A549 treated with DMSO at 1 μM for 4 hours (cell line): Measurements from ENCODE around the gene PPP1CA. TPM values are rescaled to one million over a fixed set of nuclear protein-coding genes. Genes with fewer than 3 reads are reported as not detected.

ENCODE experiments used
- total RNA-seq: library from RNA; stranded (reverse); fragments of 200-300 nt; extraction: Qiagen RNA extraction; gene quantifications from 5 replicates; pipeline ENCODE4 v1.2.3, GENCODE V29; 2022; ENCODE audit warnings: low read depth

PPP1CA gene
- total RNA-seq: 265 to 309 TPM (median 294 TPM) in 5 replicates

DNA sequence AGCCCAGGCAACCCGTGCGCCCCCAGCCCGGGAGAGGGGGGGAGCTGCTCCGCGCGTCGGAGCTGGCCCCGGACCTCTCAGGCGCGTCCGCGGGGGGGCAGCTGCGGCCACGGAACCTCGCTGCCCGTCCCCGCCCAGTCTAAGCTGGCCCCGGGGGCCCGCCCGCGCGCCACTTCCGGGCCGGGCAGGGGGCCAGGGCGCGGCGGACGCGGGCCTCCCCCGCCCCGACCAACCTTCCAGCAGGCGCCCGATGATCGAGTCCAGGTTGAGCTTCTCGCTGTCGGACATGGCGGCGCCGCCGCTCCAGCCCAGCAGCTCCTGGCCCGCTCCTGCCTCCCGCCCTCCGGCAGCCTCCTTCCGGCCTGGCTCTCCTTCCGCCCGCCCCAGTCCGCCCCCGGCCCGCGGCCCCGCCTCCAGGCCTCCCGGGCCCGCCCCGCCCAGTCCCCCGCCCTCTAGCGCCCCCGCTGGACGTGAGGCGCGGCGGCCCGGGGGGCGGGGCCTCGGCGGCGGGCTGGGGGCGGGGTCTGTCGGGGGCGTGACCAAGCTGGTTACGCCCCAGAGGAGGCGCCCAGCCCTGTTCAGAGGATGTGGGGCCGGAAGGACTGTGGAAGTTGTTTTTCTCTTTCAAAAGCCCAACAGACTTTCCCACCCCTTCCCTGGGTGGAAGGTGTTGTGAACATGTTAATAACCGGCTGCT lies at the start of gene PPP1CA:
PPP1CA (minus strand) TSS at position 364 of the 697 bp plus-strand sequence; CDS start at position 288, 76 bp downstream.

DNA sequence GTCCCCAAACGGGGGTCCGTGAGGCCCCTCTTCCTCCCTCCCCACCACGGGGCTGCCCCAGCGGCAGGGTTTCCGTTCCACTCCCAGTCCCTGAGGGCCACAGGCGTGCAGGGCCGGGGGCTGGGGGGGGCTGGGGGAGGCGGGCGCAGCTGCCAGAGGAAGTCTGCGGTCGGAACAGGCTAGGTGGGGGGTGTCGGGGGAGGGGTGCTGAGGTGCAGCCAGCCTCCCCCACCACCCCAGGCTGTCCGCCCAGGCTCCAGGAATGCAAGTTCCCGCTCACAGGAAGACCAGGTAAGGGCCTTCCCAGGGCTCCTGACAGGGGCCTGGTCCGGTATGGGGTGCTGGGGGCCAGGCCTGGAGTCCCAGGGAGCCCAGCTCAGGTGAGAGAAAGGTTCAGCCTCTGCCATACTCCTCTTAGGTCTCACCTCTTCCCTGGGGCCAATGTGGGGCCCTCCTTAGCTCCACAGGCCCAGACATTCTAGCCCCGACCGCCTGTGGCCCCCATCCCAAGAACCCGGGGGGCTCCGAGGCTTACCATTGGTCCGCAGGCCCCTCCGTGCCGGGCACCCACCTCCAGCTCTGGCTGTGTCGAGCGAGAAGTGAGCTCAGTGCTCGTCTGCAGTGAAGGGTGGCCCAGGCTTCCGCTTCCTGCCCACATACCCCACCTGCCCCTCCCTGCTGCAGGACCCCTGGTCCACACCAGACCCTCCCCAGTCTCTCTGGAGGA lies 35.6 kb upstream of the PPP1CA start, which contains the start of gene PTPRCAP:
PTPRCAP (minus strand) TSS at position 601 of the 727 bp plus-strand sequence; CDS start at position 538, 63 bp downstream.

DNA sequence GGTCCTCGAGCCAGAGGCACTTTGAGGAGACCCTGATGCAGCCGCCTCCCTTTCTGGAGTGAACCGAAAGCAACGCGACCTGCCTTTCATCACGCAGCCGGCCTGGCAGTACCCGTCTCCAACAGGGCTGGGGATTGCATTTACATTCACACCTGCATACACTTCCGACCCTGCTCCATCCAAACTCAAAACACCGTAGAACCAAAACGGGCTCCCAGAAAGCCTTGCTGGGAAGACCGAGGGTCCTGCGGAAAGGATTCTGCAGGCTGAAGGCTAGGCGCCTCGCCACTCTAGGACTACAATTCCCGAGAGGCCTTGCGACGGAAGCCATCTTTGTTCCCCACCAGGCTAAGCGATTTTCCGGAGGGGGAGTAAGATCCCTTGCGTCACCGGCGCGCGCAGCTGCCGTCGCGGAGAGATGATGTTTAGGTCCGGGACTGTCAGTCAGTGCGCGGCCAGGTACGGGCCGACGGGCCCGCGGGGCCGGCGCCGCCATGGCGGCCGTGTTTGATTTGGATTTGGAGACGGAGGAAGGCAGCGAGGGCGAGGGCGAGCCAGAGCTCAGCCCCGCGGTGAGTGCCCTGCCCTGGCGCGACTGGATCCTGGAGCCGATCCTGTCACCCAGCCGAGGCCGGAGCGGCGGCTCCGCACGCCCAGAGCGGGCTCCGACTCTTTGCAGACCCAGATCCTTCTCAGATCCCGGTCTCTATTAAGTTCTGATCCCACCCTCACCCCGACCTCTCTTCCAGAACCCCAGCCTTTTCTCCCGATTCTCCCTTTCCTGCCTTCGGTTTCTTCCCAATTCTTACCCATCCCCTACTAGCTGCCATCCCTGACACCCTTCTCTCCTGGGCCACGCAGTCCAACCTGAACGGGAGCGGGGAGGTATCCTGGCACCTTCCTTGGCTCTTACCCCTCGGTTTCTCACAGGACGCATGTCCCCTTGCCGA lies 26.7 kb upstream of the PPP1CA start, which contains the start of gene RPS6KB2:
RPS6KB2 (plus strand) TSS at position 443 of the 950 bp plus-strand sequence; CDS start at position 495, 52 bp downstream.

DNA sequence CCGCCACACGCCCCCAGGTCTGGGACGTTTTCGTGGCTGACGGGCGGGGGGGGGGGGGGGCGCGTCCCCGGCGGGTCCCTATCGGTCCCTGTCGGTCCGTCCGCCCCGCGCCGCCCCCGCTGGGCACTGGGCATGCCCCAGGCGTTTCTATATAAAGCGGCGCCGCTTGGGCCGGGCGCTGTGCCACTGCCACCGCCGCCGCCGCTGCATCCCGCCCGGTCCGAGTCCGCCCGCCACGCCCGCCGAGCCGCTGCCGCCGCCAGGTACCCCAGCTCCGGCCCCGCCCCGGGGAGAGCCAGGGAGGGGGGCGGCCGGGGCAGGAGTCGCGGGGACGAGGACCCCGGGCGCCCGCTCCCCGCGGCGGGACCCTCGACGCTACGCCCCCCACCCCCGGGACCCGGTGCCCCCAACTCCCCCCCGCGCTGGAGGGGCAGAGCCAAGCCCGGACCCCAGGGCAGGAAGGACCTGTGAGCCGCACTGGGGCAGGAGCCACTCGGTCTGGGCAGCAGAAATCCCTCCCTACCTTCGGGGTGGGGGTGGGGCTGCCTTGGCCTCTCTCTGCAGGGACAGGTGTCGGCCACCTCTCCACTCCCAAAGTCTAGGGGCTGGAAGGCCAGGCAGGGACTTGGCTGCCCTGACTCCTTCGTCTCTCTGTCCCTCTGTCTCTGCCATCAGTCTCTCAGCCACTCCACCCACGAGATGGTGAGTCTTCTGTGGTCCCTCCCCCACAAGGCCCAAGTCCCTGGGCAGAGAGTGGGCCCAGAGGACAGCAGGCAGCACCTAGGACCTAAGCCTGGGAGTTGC lies 14.0 kb upstream of the PPP1CA start, which contains the start of gene CARNS1:
CARNS1 (plus strand) TSS at position 178 of the 804 bp plus-strand sequence; CDS start at position 700, 522 bp downstream.

DNA sequence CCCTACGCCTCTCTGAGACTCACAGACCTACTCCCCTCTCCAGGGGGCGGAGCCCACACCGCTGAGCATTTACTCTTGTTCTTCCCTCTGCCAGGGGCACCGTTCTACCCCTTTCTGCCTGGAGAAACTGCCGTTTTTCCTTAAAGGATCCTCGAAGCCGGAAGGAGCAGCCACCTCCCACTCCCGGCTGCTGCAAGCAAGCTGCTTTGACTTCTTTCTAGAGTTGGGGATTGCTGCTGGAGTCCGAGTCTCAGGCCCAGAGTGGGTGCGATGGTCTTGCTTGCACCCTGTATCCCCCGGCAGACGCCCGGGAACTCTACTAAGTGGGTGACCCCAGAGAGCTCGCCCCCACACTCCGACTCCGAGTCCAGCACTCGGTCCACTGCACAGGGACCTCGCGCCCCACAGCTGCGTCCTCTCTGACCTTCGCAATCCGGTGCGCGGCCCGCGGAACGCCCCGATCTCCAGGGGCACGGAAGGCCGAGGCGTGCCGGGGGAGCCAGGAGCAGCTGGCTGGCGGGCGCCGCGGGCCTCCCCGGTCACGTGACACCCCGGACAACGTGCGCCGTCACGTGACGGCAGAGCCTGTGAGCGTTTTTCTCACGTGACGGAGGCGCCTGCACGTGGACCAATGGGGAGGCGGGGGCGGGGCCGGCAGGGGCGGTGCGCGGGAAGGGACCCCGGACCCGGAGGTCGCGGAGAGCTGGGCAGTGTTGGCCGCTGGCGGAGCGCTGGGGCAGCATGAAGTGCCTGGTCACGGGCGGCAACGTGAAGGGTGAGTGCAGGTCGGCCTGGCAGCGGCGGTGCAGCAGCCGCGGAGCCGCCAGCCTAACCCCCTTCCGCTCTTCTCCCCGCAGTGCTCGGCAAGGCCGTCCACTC lies 10.1 kb downstream of the PPP1CA start, which contains the start of gene RAD9A:
RAD9A (plus strand) TSS at position 683 of the 879 bp plus-strand sequence; CDS start at position 742, 59 bp downstream.

DNA sequence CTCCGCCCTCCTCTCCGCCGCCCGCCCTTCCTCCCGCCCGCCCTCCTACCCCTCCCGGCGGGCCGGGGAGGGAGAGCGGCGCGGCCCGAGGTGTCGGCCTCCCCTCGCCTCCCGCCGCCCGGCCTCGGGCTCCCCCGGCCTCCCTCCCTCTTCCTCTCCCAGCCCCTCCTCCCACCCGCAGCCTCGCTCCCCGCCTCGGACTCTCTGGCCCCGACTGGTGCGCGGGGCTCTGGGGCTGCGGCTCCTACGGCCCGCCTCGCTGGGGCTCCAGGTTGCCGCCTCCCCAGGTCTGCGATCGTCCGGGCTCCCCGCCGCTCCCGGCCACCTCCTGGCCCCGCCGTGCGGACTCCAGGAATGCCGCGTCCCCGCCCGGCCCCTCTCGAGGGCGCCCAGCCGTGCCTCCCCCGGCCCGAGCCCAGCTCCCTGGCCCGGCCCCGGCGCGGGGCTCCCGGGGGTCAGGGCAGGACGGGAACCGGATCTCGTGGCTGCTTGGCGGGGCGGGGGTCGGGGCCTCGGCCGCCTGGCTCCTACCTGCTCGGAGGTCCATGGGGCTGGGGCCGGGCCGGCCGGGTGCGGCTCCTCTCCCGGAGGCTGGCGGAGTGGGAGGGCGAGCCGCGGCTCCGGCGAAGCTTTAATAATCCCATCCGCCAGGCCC lies 28.5 kb downstream of the PPP1CA start, which contains the start of gene CLCF1:
CLCF1 (minus strand) TSS at position 606 of the 655 bp plus-strand sequence; CDS start at position 547, 59 bp downstream.

DNA sequence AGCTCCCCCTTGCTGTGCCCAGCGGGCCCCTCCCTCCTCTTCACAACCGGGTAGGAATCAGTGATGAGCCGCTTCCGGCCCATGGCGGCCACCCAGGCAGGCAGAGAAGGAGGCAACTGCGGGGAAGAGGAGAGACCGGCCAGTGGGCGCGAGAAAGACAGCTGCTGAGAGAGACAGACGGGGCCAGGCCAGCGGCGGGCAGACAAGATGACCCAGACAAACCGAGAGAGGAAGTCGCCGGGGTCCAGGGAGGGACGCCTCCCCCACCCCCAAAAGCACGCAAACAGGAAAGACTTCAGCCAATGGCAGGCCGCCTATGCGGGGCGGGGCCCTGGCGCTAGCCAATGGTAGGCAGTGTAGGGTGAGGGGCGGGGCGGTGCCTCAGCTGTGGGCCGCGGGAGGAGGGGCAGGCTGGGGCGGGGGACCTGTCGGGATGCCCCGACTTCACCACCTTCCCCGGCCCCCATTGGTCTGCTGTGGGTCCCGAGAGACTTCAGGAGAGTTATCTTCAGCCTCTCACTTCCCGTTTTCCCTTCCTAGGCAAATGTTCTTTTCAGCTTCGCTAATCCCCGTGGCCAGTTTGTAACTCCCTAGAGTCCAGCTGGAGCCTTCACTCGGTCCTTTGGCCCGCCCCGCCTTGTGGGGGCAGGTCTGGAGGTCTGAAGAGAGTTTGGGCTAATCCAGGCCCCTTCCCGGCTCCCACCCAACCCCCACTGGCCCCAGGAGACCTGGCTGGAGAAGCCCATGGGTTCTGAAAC lies 48.2 kb downstream of the PPP1CA start, which contains the start of gene POLD4:
POLD4 (minus strand) TSS at position 230 of the 758 bp plus-strand sequence; CDS start at position 83, 147 bp downstream.

Other genes starting within 250 kb of the PPP1CA start
- gene GRK2, start 135.4 kb downstream of the PPP1CA start, total RNA-seq: 30.0 to 41.0 TPM (median 37.7 TPM) in 5 replicates
- gene ANKRD13D, start 112.6 kb downstream of the PPP1CA start, total RNA-seq: 21.2 to 28.1 TPM (median 25.4 TPM) in 5 replicates
- gene SSH3, start 98.3 kb downstream of the PPP1CA start, total RNA-seq: 18.0 to 27.2 TPM (median 24.5 TPM) in 5 replicates
- 209 to 247 TPM (median 230 TPM) in 5 replicates for gene POLD4, start 48.3 kb downstream of the PPP1CA start, total RNA-seq
- 42.5 to 51.9 TPM (median 46.1 TPM) in 5 replicates for gene CLCF1, start 28.3 kb downstream of the PPP1CA start, total RNA-seq
- gene RAD9A, start 9.9 kb downstream of the PPP1CA start, total RNA-seq: 23.8 to 40.0 TPM (median 33.5 TPM) in 5 replicates
- gene TBC1D10C, start 2.2 kb upstream of the PPP1CA start, total RNA-seq: 0.07 to 0.12 TPM (median 0.07 TPM) in 3 of 5 replicates, not detected in the others
- 0.14 to 0.53 TPM (median 0.18 TPM) in 5 replicates for gene CARNS1, start 13.8 kb upstream of the PPP1CA start, total RNA-seq
- 44.4 to 52.3 TPM (median 44.9 TPM) in 5 replicates for gene RPS6KB2, start 26.6 kb upstream of the PPP1CA start, total RNA-seq
- 0.22 to 0.36 TPM (median 0.30 TPM) in 5 replicates for gene PTPRCAP, start 35.8 kb upstream of the PPP1CA start, total RNA-seq
- gene CORO1B, start 41.6 kb upstream of the PPP1CA start, total RNA-seq: 53.5 to 63.8 TPM (median 58.1 TPM) in 5 replicates
- gene GPR152, start 50.9 kb upstream of the PPP1CA start, total RNA-seq: 0.06 TPM in 1 of 5 replicates, not detected in the others
- gene CABP4, start 53.5 kb upstream of the PPP1CA start, total RNA-seq: not detected in 5 replicates
- gene TMEM134, start 67.4 kb upstream of the PPP1CA start, total RNA-seq: 49.3 to 60.6 TPM (median 56.9 TPM) in 5 replicates
- gene AIP, start 81.2 kb upstream of the PPP1CA start, total RNA-seq: 45.8 to 54.0 TPM (median 47.4 TPM) in 5 replicates
- gene PITPNM1, start 103.5 kb upstream of the PPP1CA start, total RNA-seq: 45.3 to 66.7 TPM (median 53.3 TPM) in 5 replicates
- 67.0 to 103 TPM (median 89.2 TPM) in 5 replicates for gene CDK2AP2, start 106.3 kb upstream of the PPP1CA start, total RNA-seq
- not detected in 5 replicates for gene CABP2, start 121.6 kb upstream of the PPP1CA start, total RNA-seq
- 1,469 to 1,648 TPM (median 1,554 TPM) in 5 replicates for gene GSTP1, start 182.0 kb upstream of the PPP1CA start, total RNA-seq
- 133 to 157 TPM (median 149 TPM) in 5 replicates for gene NDUFV1, start 205.1 kb upstream of the PPP1CA start, total RNA-seq
- 8.7 to 14.8 TPM (median 11.6 TPM) in 5 replicates for gene NUDT8, start 228.1 kb upstream of the PPP1CA start, total RNA-seq
- not detected in 5 replicates for gene TBX10, start 237.9 kb upstream of the PPP1CA start, total RNA-seq
- 0.95 to 1.4 TPM (median 1.3 TPM) in 5 replicates for gene ACY3, start 248.9 kb upstream of the PPP1CA start, total RNA-seq